Fibroblast of villous mesenchyme (primary cell): ENCODE measurements around the gene SPECC1. TPM values are rescaled to one million over a fixed set of nuclear protein-coding genes. Genes with fewer than 3 reads are reported as not detected.
"Not testable (repeated sequence)": the region's sequence is repeated elsewhere in the genome, so short reads cannot be mapped to it uniquely, and the experiment has no call there.

Experiments
- DNase-seq: peaks from one replicate; pipeline ENCODE4 v3.0.0-alpha.2; 2010; ENCODE audit warnings: low read depth
- H3K4me3 ChIP-seq: 2 replicates; pipeline ENCODE4 v1.5.1; 2011; ENCODE audit warnings: low read depth, mild to moderate bottlenecking, low read length
- CTCF ChIP-seq: IDR thresholded peaks from 2 replicates; pipeline ENCODE4 v1.5.1; 2012; ENCODE audit warnings: low read depth, mild to moderate bottlenecking, low read length; ENCODE audit not compliant: insufficient read depth
- total RNA-seq: library from RNA; depleted of rRNA; stranded (reverse); fragments of >200 nt; gene quantifications from 2 replicates; pipeline ENCODE4 v1.2.3, GENCODE V29; 2012

Gene SPECC1
- total RNA-seq, 1 donor: 148 TPM

- H3K4me3 ChIP-seq: no peak overlapping the region
- DNase-seq: no peak
- no peak for TF ChIP-seq CTCF
These were observed 24.3 kb downstream of the SPECC1 start for GRCh38 chr17:20033415-20033814.

- DNase-seq: no peak
- TF ChIP-seq CTCF: no peak
- H3K4me3 ChIP-seq: no peak overlapping the region
These were observed 26.3 kb downstream of the SPECC1 start for GRCh38 chr17:20035501-20035900.

GRCh38 chr17:20037286-20037685, 28.1 kb downstream of the SPECC1 start:
- not testable (repeated sequence) for DNase-seq

GRCh38 chr17:20039037-20039436, 29.9 kb downstream of the SPECC1 start:
- TF ChIP-seq CTCF: no peak
- no peak for DNase-seq
- H3K4me3 ChIP-seq: no peak overlapping the region

More at GRCh38 chr17:20037286-20037685, 28.1 kb downstream of the SPECC1 start:
- not testable (repeated sequence) for H3K4me3 ChIP-seq

- DNase-seq: no peak
- TF ChIP-seq CTCF: no peak
- H3K4me3 ChIP-seq: no peak overlapping the region
These were observed 31.1 kb downstream of the SPECC1 start for GRCh38 chr17:20040216-20040615.

- TF ChIP-seq CTCF: no peak
- no peak for DNase-seq
- H3K4me3 ChIP-seq: no peak overlapping the region
These were observed 33.9 kb downstream of the SPECC1 start for GRCh38 chr17:20043021-20043420.

GRCh38 chr17:20045476-20045875, 36.3 kb downstream of the SPECC1 start:
- no peak for TF ChIP-seq CTCF
- DNase-seq: no peak
- H3K4me3 ChIP-seq: no peak overlapping the region
